WTC11 (cell line): ENCODE results near the gene IFNAR2. TPM values are rescaled to one million over a fixed set of nuclear protein-coding genes. Genes with fewer than 3 reads are reported as not detected.

ENCODE experiments used
- ATAC-seq: fragments of 200-7000 bp; cut with Tn5 transposase; 2 replicates; pipeline ENCODE4 v1.10.0; 2021; ENCODE audit warnings: mild to moderate bottlenecking, moderate library complexity
- CTCF ChIA-PET: fragments of 300-600 bp; sonication (Branson Sonifier 250); formaldehyde crosslinking; loops from one replicate; lab custom pipeline; 2021; ENCODE audit warnings: antibody characterized with exemption; lab: Charles Lee
- POLR2A ChIA-PET: fragments of 350-600 bp; sonication (Branson Sonifier 250); formaldehyde crosslinking; loops from one replicate; lab custom pipeline; 2021; ENCODE audit warnings: antibody characterized with exemption; lab: Charles Lee
- DNase-seq: peaks from one replicate; pipeline ENCODE4 v3.0.0; 2021; ENCODE audit warnings: low spot score
- H3K27ac Mint-ChIP-seq: 2 replicates; pipeline ENCODE4 v1.8.0; 2021; ENCODE audit warnings: mixed read lengths
- H3K27me3 Mint-ChIP-seq: 2 replicates; pipeline ENCODE4 v1.8.0; 2021; ENCODE audit warnings: low read depth, mild to moderate bottlenecking, moderate library complexity, mixed read lengths
- H3K36me3 Mint-ChIP-seq: 2 replicates; pipeline ENCODE4 v1.8.0; 2021; ENCODE audit warnings: mixed read lengths
- H3K4me1 Mint-ChIP-seq: 2 replicates; pipeline ENCODE4 v1.8.0; 2022; ENCODE audit warnings: mixed read lengths
- H3K4me3 Mint-ChIP-seq: 2 replicates; pipeline ENCODE4 v1.8.0; 2021; ENCODE audit warnings: mild to moderate bottlenecking, moderate library complexity, mixed read lengths
- H3K9me3 Mint-ChIP-seq: 2 replicates; pipeline ENCODE4 v1.8.0; 2021; ENCODE audit warnings: mixed read lengths
- ATF1 ChIP-seq: sonication (generic); formaldehyde crosslinking; IDR thresholded peaks from 2 replicates; pipeline ENCODE4 v1.8.1; 2023; ENCODE audit warnings: mild to moderate bottlenecking, moderate library complexity, missing genetic modification reagents
- CDX4 ChIP-seq: fragments of 250-450 bp; sonication (Bioruptor Pico); IDR thresholded peaks from 2 replicates; pipeline ENCODE4 v1.9.0; 2021; ENCODE audit warnings: moderate library complexity, mild to moderate bottlenecking, inconsistent platforms, borderline replicate concordance
- CTCF ChIP-seq: fragments of 200-600 bp; IDR thresholded peaks from 2 replicates; pipeline ENCODE4 v1.8.0; 2022; ENCODE audit warnings: antibody characterized with exemption
- E2F1 ChIP-seq: sonication (generic); formaldehyde crosslinking; IDR thresholded peaks from 2 replicates; pipeline ENCODE4 v1.8.0; 2022; ENCODE audit warnings: mild to moderate bottlenecking, missing genetic modification reagents
- ELF4 ChIP-seq: sonication (generic); formaldehyde crosslinking; IDR thresholded peaks from 2 replicates; pipeline ENCODE4 v1.8.1; 2022; ENCODE audit warnings: low read depth, mild to moderate bottlenecking, moderate library complexity, missing genetic modification reagents
- GTF2I ChIP-seq: fragments of 250-450 bp; sonication (Bioruptor Pico); conservative IDR thresholded peaks from 2 replicates; pipeline ENCODE4 v1.4.0; 2021; ENCODE audit warnings: mild to moderate bottlenecking
- MXD4 ChIP-seq: fragments of 250-450 bp; sonication (Bioruptor Pico); IDR thresholded peaks from 2 replicates; pipeline ENCODE4 v1.8.0; 2021; ENCODE audit warnings: mild to moderate bottlenecking, moderate library complexity, borderline replicate concordance
- NR1H2 ChIP-seq: sonication (generic); formaldehyde crosslinking; IDR thresholded peaks from 2 replicates; pipeline ENCODE4 v1.9.0; 2021; ENCODE audit warnings: mild to moderate bottlenecking, moderate library complexity, missing genetic modification reagents
- NR3C1 ChIP-seq: sonication (generic); formaldehyde crosslinking; conservative IDR thresholded peaks from 2 replicates; pipeline ENCODE4 v1.8.1; 2023; ENCODE audit warnings: low read depth, mild to moderate bottlenecking, missing genetic modification reagents
- SMAD3 ChIP-seq: sonication (generic); formaldehyde crosslinking; IDR thresholded peaks from 2 replicates; pipeline ENCODE4 v1.8.0; 2022; ENCODE audit warnings: missing genetic modification reagents, mild to moderate bottlenecking, borderline replicate concordance
- STAT6 ChIP-seq: sonication (generic); formaldehyde crosslinking; conservative IDR thresholded peaks from 2 replicates; pipeline ENCODE4 v1.8.1; 2023; ENCODE audit warnings: mild to moderate bottlenecking, low read depth, missing genetic modification reagents, moderate library complexity
- TEAD4 ChIP-seq: sonication (generic); formaldehyde crosslinking; IDR thresholded peaks from 2 replicates; pipeline ENCODE4 v1.8.0; 2022; ENCODE audit warnings: mild to moderate bottlenecking, missing genetic modification reagents
- USF1 ChIP-seq: sonication (generic); formaldehyde crosslinking; IDR thresholded peaks from 2 replicates; pipeline ENCODE4 v1.8.0; 2022; ENCODE audit warnings: mild to moderate bottlenecking, missing genetic modification reagents
- ZNF121 ChIP-seq: sonication (generic); formaldehyde crosslinking; IDR thresholded peaks from 2 replicates; pipeline ENCODE4 v1.8.0; 2023; ENCODE audit warnings: missing genetic modification reagents
- ZNF263 ChIP-seq: sonication (generic); formaldehyde crosslinking; IDR thresholded peaks from 2 replicates; pipeline ENCODE4 v1.8.1; 2022; ENCODE audit warnings: low read depth, mild to moderate bottlenecking, moderate library complexity, missing genetic modification reagents
- ZNF425 ChIP-seq: fragments of 250-450 bp; sonication (Bioruptor Pico); conservative IDR thresholded peaks from 2 replicates; pipeline ENCODE4 v1.9.0; 2021; ENCODE audit warnings: mild to moderate bottlenecking
- ZNF512 ChIP-seq: sonication (generic); formaldehyde crosslinking; IDR thresholded peaks from 2 replicates; pipeline ENCODE4 v1.8.1; 2022; ENCODE audit warnings: missing genetic modification reagents, borderline replicate concordance
- ZSCAN18 ChIP-seq: fragments of 250-450 bp; sonication (Bioruptor Pico); IDR thresholded peaks from 2 replicates; pipeline ENCODE4 v2.1.2; 2022; ENCODE audit warnings: mild to moderate bottlenecking, moderate library complexity
- total RNA-seq: library from RNA; stranded (reverse); gene quantifications from 3 replicates; pipeline ENCODE4 v1.2.3, GENCODE V29; 2021

Gene IFNAR2
- total RNA-seq, 1 experiment from 2014 or later = 13.3 TPM

- no peaks in the 10 kb centered on the region for H3K27me3 Mint-ChIP-seq
- ChIA-PET CTCF (no interaction called here), POLR2A (no interaction called here)
- peaks cover 2% of the 10 kb centered on the region for H3K4me1 Mint-ChIP-seq
- H3K36me3 Mint-ChIP-seq = no peaks in the 10 kb centered on the region
- DNase-seq = no peak
- no peak overlapping the region for H3K27ac Mint-ChIP-seq
- no peak overlapping the region for H3K4me3 Mint-ChIP-seq
- H3K9me3 Mint-ChIP-seq = no peaks in the 10 kb centered on the region
- no peak for ATAC-seq
- no peak for TF ChIP-seq CTCF
- TF ChIP-seq SMAD3 (CRISPR knock-in tag) = no peak
- no peak for TF ChIP-seq ZNF263 (CRISPR knock-in tag)
- no peak for TF ChIP-seq ZSCAN18
- no peak for TF ChIP-seq CDX4 (CRISPR knock-in tag)
- no peak for TF ChIP-seq NR1H2 (CRISPR knock-in tag)
- no peak for TF ChIP-seq MXD4 (CRISPR knock-in tag)
- no peak for TF ChIP-seq ZNF121 (CRISPR knock-in tag)
- no peak for TF ChIP-seq USF1
- no peak for TF ChIP-seq E2F1 (CRISPR knock-in tag)
- TF ChIP-seq TEAD4 = no peak
- TF ChIP-seq GTF2I (CRISPR knock-in tag) = no peak
- TF ChIP-seq ELF4 (CRISPR knock-in tag) = no peak
- TF ChIP-seq NR3C1 (CRISPR knock-in tag) = no peak
- TF ChIP-seq ZNF425 = no peak
- no peak for TF ChIP-seq ZNF512
- no peak for TF ChIP-seq ATF1
- no peak for TF ChIP-seq STAT6 (CRISPR knock-in tag)
- TF ChIP-seq, all 79 proteins: peak for 0
These were observed 43.3 kb downstream of the IFNAR2 start for GRCh38 chr21:33273044-33273443.
